GM18498 (cell line): ENCODE results near the gene NRG3.
"Not testable (repeated sequence)": the region's sequence is repeated elsewhere in the genome, so short reads cannot be mapped to it uniquely, and the experiment has no call there.

Source experiments
- ATAC-seq: cut with Tn5 transposase; IDR thresholded peaks from one replicate; pipeline ENCODE4 v1.9.1; 2021; ENCODE audit warnings: mild to moderate bottlenecking, moderate library complexity; ENCODE audit not compliant: unreplicated experiment

Gene NRG3

GRCh38 chr10:82267014-82267413 is 392.0 kb downstream of the NRG3 start:
- ATAC-seq = no peak

GRCh38 chr10:82267465-82267864 is 392.5 kb downstream of the NRG3 start:
- ATAC-seq = no peak

GRCh38 chr10:82267960-82268359 is 393.0 kb downstream of the NRG3 start:
- ATAC-seq = no peak

- no peak for ATAC-seq
Observed at GRCh38 chr10:82277591-82277990, 402.6 kb downstream of the NRG3 start.

DNA sequence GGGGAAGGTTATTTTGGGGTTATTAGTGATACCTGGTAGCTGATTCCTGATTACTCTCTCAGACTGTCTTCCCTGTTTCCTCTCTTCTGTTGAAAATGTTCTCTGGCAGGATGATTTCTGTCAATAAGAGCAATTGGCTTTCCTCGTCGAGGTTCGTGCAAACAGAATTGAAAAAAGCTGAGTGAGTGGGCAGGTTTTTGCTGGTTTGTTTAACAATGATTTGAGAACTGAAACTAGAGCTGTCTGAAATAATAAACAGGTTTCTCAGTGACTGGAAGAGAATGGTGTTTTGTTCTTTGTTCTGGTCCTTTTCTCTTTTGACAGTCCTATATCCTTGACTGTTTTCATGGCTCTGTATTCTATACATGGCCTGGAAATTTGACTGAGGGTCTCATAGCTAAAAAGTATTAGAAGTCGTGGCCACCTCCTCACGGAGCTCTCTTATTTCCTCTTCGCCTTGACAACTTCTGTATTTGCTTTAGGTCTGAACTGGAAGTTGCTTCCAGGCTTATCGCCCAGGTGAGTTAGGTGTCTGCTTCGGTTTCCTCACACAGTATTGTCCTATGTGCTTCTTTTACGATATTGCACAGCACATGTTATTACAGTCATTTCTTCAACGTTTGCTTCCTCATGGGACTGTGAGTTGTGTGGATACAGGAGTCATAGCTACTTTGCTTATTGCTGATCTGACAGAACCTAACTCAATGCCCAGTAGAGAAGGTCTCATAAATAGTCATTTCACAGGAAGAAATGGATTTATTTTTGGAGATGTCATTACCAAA is 403.6 kb downstream of the NRG3 start:
- no peak for ATAC-seq

DNA sequence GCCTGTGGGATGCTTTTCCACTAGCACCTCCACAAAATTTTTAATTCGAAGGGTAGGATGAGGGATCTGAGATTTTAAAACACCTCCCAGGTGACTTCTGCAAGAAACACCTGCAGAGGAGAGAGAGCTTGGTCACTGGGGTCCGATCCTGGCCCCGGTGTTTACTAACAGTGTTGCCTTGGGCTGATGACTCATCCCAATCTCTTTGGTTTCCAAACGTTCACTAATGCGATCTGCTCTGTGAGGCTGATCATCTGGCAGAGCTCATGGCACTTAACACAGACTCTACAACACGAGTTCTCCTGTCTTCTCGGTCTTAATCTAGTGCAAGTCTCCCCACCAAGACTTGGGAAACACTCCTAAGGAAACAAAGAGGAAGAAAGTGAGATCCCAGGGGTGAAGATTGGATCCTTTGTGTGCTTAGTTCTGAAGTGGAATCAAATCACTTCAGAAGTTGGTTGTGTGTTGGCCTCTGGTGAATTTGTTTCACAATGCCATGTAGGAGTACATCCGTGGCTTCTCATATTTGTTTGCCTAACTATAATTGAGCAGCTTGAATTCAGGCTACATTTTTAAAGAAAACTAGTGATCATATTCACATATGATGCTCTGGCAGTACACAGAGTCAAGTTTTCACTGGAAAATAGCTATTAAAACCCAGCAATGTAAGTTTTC is 407.9 kb downstream of the NRG3 start:
- no peak for ATAC-seq

GRCh38 chr10:82284180-82284579 is 409.2 kb downstream of the NRG3 start:
- no peak for ATAC-seq

DNA sequence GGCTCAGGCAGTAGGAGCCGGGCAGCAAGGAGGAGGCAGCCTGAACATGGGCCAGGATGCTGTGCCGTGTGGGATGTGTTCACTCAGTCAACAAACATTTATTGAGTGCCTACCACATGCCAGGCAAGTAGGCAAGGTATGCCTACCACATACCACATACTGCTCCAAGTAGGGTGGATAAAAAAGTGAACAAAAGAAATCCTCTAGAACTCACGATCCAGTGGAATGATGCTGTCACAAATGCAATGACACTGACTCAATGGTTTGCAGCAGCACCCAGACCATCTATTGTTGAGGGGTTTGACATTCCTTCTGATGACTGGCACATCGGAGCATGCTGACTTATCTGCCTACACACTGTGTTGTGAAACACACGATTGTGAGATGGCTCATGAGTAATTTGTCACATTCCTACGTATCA is 413.5 kb downstream of the NRG3 start:
- no peak for ATAC-seq

DNA sequence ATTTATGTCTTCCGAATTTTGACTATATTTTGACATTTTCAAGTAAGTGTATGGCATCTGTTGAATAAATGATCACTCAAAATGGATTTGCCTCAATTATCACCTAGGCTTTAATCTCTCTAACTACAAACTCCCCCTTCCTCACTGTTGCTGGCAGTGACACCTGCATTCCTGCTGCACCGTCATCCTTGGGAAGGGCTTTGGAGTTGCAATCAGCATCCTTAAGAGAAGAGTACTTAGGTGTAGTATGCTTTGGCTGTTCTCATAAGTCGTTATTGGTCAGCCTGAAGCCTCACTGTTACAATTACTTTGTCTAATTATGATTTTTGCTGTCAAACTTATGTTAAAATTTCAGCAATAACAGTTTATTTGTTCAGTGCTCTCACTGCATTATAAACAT is 415.0 kb downstream of the NRG3 start:
- ATAC-seq = no peak

GRCh38 chr10:82294874-82295378 is 419.9 kb downstream of the NRG3 start:
- no peak for ATAC-seq

DNA sequence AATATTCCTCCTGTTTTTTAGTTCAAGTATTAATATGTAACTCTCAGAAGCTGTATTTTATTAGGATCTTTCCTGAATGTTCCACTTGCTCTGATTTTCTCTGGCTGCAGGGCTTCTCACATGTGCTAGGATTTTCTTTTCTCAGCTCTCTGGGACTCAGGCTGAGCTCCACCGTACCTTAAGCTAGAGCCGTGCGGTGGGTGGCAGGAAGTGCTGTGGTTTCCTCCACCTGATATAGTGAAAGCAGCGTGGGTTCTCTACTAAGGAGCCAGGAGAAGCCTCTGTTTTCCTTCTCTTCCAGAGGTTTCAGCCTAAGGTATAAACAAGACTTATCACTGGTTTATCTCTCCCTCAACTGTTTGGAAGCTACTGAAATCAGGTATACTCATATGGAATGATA is 433.6 kb downstream of the NRG3 start:
- no peak for ATAC-seq

DNA sequence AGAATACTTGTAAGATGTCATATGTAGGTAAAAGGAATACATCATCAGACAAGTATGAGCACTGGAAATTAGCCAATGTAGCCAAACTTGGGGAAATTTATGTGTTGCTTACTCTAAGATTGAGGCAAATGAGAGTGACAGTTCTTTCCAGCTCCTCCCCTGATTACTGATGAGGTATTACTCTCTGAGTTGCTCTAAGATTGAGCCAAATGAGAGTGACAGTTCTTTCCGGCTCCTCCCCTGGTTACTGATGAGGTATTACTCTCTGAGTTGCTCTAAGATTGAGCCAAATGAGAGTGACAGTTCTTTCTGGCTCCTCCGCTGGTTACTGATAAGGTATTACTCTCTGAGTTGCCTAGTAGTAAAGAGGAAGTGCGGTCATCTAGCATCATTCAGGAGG is 435.8 kb downstream of the NRG3 start:
- no peak for ATAC-seq

DNA sequence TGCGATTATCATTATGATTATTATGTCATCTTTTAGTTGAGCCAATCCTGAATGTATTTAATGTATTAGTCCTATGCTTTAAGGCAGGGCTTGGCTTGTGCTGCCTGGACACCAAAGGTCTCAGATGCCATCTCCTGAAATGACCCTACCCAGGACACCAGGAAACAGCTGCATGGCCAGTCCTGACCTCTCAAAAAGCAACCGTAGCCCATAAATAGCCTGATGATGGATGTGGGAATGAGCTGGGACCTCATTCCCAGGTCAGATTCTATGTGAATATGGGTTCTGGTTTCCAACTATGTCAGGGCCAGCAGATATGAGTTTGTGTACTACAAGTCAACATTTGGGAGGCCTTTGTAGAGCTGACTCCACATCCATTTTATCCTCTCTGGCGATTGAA is 438.4 kb downstream of the NRG3 start:
- no peak for ATAC-seq

GRCh38 chr10:82318534-82318933 is 443.5 kb downstream of the NRG3 start:
- no peak for ATAC-seq

- ATAC-seq = no peak
Observed at GRCh38 chr10:82319074-82319473, 444.1 kb downstream of the NRG3 start.

DNA sequence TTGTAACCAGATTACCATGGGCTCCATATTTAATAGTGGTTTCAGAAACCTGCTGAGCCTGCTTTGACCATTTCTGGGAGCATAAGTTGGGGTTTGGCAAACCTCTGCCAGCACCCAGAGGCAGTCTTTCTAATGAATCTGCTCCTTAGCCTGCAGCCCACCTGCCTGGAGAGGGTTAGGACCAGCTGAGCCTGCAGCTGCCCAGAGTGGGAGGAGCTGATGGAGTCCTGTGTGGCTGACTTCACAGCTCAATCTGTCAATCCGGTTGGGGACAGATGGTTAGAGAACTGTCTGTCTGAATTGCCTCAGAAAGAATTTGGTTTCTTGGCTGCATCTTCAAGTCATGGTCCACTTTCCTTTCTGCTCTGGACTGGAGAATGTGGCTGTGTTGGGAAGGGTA is 444.6 kb downstream of the NRG3 start:
- no peak for ATAC-seq

DNA sequence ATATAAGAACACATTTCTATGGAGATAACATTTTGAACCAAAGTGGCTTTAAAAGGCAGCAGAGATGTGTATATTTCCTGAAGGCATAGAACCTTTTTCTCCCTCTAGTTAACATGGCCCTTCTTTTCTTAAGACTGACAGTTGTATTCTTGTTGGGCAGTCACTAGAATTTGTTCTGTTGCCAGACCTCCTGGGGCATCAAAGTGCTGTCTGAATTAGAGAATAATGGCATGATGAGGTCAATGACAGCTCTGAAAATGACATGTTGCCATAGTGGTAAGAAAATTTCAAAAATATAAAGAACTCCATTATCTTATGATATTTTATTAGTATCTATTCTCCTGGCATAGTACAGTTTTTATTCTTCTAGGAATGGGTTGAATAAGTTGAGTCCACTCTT is 446.7 kb downstream of the NRG3 start:
- ATAC-seq = no peak

DNA sequence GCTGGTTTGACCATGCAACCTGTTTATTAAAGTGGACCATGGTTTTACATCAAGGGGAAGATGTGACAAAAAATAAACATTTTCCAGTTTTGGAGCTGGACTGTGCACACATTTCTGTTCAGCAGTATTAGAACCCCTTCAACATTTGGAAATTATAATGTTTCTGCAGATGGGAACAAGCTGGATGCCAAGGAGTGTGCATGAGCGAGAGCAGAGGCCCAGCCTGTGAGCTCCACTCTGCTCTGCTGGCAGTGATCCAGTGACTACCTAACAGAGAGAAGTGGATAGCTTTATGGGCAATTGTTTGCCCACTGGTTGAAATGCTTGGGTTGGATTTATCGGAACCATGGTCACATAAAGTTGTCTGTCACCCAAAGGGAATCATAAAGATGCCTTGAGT is 456.7 kb downstream of the NRG3 start:
- ATAC-seq = no peak

DNA sequence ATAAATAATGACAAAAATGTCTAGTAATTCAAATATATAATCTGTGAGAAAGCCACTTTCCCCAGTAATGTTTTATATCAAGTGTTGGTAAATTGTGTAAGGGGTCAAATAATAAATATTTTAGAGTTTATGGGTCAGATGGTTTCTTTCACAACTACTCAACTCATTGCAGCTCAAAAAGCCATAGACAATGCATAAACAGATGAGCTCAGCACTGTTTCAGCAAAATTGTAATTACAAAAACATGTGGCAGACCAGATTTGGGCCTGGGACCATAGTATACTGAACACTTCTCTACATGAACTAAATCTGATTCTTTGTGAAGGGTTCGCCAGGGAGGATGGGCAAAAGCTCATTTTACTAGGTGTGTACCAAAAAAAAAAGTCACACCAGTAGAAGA is 460.8 kb downstream of the NRG3 start:
- ATAC-seq = no peak

- ATAC-seq = no peak
Observed at GRCh38 chr10:82340166-82340565, 465.2 kb downstream of the NRG3 start.

GRCh38 chr10:82349590-82349989 is 474.6 kb downstream of the NRG3 start:
- ATAC-seq = not testable (repeated sequence)

DNA sequence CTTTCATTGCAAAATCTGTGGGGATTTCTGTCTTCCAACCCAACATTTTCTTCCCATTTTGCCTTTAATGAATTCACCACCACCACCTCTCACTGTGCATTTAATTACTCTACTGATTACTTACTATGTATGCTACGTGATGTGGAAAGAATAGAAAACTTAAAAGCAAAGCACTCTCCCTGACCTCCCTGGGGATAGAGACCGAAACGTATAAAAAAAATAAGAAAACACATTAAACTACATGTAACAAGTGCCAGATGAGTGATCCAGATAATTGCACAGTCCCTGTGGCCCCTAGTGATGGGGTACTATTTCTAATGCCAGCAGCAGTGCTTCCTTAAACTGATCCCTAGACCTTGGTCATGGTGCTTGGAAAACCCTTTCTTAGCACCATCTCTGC is 478.4 kb downstream of the NRG3 start:
- ATAC-seq = no peak
